ENCODE measurements around the gene DCBLD2. TPM values are rescaled to one million over a fixed set of nuclear protein-coding genes. Genes with fewer than 3 reads are reported as not detected.

Gene DCBLD2
- total and polyA plus RNA-seq, 2 of the 4 experiments (the other 2 are of a cell fraction) = 121 to 196 TPM

DNA sequence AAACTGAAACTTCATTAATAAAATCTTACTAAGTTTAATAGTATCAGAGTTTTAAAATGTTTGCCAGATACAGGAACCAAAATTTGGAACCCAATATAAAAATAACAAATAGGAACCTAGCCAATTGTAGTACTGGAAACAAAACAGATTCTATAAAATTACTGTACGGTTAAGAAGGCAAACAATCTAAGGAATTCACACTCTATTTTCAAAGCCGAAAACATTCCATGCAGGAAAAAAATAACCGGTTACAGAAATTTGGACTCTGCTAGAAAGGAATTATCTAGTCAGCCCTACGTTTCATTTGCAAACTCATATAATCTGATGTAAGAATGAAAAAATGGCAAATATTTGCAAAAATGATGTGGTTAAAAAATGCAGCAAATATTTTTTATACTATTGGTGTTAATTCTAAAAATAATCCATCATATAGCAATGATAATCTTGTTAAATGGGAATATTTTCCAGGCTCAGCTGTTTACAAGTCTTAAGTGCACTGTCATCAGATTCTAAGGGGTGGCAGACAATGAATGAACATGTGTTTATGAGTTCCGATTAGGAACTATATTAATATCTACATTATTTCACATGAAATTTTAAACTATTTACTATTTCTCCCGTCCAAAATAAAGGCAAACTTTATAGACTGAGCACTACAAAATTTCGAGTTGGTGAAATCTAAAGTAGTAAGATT lies 58.1 kb downstream of the DCBLD2 start:
- TF ChIP-seq ELK1 (IDR thresholded peaks at IDR 0.05; ENCODE audit: borderline replicate concordance, low read depth, low read length) (no peak), MAFK (IDR thresholded peaks at IDR 0.05; ENCODE audit: low read depth, low read length) (peak; percentile 86), BHLHE40 (IDR thresholded peaks at IDR 0.05; ENCODE audit: low read depth, low read length) (no peak), RAD21 (IDR thresholded peaks at IDR 0.05; ENCODE audit: low read length) (no peak)
- no peak for DNase-seq
- intact Hi-C loops (cut with micrococcal nuclease) = no loop called here
- WGBS, 2 experiments (ENCODE audit: extremely low coverage in 2 of 2, insufficient read length in 1 of 2) = no CpG with 5 or more reads among the region's 7 CpGs
- peaks cover 6% of the 10 kb centered on the region; the same call in 1 of the 2 replicates for H3K4me1 ChIP-seq (ENCODE audit: control insufficient read depth, insufficient read depth, low read length)
- ChIA-PET POLR2A (ENCODE audit: unreplicated experiment) (no interaction called here), CTCF (no interaction called here)
- H3K18ac ChIP-seq (ENCODE audit: low read depth, low read length) = no peak overlapping the region
- H2BK5ac ChIP-seq (ENCODE audit: low read depth, low read length, poor library complexity, severe bottlenecking) = peak overlapping the region; percentile 70
- H3K27me3 ChIP-seq (ENCODE audit: control insufficient read depth, insufficient read depth, low read length) = no peaks in the 10 kb centered on the region
- H2BK120ac ChIP-seq (ENCODE audit: low read depth, low read length) = no peak overlapping the region
- H3K4ac ChIP-seq (ENCODE audit: low read depth, low read length) = peak overlapping the region; percentile 31; the same call in 1 of the 2 replicates
- H4K8ac ChIP-seq (ENCODE audit: low read depth in 2 of 2, low read length in 2 of 2) = no peak overlapping the region
- H4K5ac ChIP-seq (ENCODE audit: low read depth, low read length) = no peak overlapping the region
- peaks cover 19 to 39% of the 10 kb centered on the region in 2 experiments for H3K79me1 ChIP-seq (ENCODE audit: low read depth in 1 of 2, low read length in 2 of 2)
- no peak overlapping the region for H3K4me3 ChIP-seq (ENCODE audit: insufficient read depth, low read depth, low read length)
- no peak overlapping the region for H2BK20ac ChIP-seq (ENCODE audit: low read depth, low read length)
- dilution Hi-C loops (cut with HindIII; ENCODE audit: low sequenced_read_pairs, unreplicated experiment) = no loop called here
- ATAC-seq (ENCODE audit: low read depth) = peak; percentile 42
- H2AK5ac ChIP-seq (ENCODE audit: low read depth, low read length) = no peak overlapping the region
- H3K4me2 ChIP-seq (ENCODE audit: low read depth, low read length) = peak overlapping the region; percentile 6; the same call in 1 of the 2 replicates
- in situ Hi-C loops (cut with MboI; ENCODE audit: low sequenced_read_pairs) = no loop called here
- no peak overlapping the region for H2AK9ac ChIP-seq (replicated peaks; ENCODE audit: low read depth, low read length, poor library complexity)
- H2BK15ac ChIP-seq (ENCODE audit: low read depth, low read length) = no peak overlapping the region
- peaks cover 6% of the 10 kb centered on the region for H3K36me3 ChIP-seq (ENCODE audit: control insufficient read depth, insufficient read depth, low read length)
- no TSS peak for BruUV-seq (replicated peaks)
- H3K27ac ChIP-seq (ENCODE audit: insufficient read depth, low read length) = no peak overlapping the region
- H3K14ac ChIP-seq (replicated peaks; ENCODE audit: low read depth, low read length) = no peak overlapping the region
- H3K23ac ChIP-seq (ENCODE audit: low read depth, low read length) = peak overlapping the region; percentile 56; the same call in 1 of the 2 replicates
- no peak overlapping the region for H4K91ac ChIP-seq (ENCODE audit: insufficient read depth, low read depth, low read length)
- H2AFZ ChIP-seq (replicated peaks; ENCODE audit: low read length, poor library complexity) = no peak overlapping the region
- peaks cover 7% of the 10 kb centered on the region for H3K9me1 ChIP-seq (ENCODE audit: insufficient read depth, low read length)
- H4K20me1 ChIP-seq (ENCODE audit: insufficient read depth, low read length) = peaks cover 10% of the 10 kb centered on the region; the same call in 1 of the 2 replicates
- no peak overlapping the region for H3K9ac ChIP-seq (ENCODE audit: low read depth, low read length)
- H3K56ac ChIP-seq (ENCODE audit: extremely low read depth, insufficient read depth, low read length) = no peak overlapping the region
- no peaks in the 10 kb centered on the region; the same call in 1 of the 2 replicates for H3K9me3 ChIP-seq (ENCODE audit: control insufficient read depth, insufficient read depth, low read length)
